Vagina (tissue), 2 donors: ENCODE data around the gene MARCHF3.

Source experiments
- POLR2A ChIP-seq, 2 donors: fragments of 450-650 bp; IDR thresholded peaks; one replicate each; pipeline ENCODE4 v1.6.1; 2017; ENCODE audit warnings: antibody characterized with exemption in 2 of 2, mild to moderate bottlenecking in 2 of 2, moderate library complexity in 2 of 2
- POLR2AphosphoS5 ChIP-seq, 2 donors: sonication (generic); formaldehyde crosslinking; IDR thresholded peaks; one replicate each; pipeline ENCODE4 v1.9.0; 2017; ENCODE audit warnings: antibody characterized with exemption in 2 of 2, mild to moderate bottlenecking in 2 of 2, low read depth in 1 of 2; ENCODE audit not compliant: insufficient read depth in 1 of 2
- TF ChIP-seq, protein P1 (sequence below), 3 experiments: fragments of 450-650 bp in 2 of 3; fragments of 200-600 bp in 1 of 3; sonication (generic) in 1 of 3; IDR thresholded peaks; one replicate each; pipeline ENCODE4 v1.5.1; 2017 to 2019; ENCODE audit warnings: antibody characterized with exemption in 3 of 3, mild to moderate bottlenecking in 2 of 3, moderate library complexity in 2 of 3

DNA sequence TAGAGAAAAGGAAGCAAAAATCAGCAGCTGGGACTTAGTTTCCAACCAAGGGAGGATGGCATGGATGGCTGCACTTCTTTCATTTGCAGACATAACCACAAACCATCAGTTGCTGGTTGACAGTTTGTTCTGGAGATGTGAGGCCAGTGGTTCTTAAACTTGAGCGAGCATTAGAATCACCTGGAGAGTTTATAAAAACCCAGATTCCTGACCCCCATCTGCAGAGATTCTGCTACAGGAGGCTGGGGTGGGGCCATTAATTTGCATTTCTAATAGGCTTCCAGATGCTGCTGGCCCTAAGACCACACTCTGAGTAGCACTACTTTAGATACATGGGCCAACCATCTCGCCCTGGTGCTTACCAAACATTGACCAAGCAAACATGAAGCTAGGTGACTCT, 60.8 kb downstream of the MARCHF3 start:
- TF ChIP-seq, protein P1, sequence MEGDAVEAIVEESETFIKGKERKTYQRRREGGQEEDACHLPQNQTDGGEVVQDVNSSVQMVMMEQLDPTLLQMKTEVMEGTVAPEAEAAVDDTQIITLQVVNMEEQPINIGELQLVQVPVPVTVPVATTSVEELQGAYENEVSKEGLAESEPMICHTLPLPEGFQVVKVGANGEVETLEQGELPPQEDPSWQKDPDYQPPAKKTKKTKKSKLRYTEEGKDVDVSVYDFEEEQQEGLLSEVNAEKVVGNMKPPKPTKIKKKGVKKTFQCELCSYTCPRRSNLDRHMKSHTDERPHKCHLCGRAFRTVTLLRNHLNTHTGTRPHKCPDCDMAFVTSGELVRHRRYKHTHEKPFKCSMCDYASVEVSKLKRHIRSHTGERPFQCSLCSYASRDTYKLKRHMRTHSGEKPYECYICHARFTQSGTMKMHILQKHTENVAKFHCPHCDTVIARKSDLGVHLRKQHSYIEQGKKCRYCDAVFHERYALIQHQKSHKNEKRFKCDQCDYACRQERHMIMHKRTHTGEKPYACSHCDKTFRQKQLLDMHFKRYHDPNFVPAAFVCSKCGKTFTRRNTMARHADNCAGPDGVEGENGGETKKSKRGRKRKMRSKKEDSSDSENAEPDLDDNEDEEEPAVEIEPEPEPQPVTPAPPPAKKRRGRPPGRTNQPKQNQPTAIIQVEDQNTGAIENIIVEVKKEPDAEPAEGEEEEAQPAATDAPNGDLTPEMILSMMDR (IDR thresholded peaks at IDR 0.05): no peak
- TF ChIP-seq POLR2A (IDR thresholded peaks at IDR 0.05): no peak
- TF ChIP-seq POLR2AphosphoS5 (IDR thresholded peaks at IDR 0.05; ENCODE audit: insufficient read depth in 1 of 2, low read depth in 1 of 2): no peak
